Epidermal melanocyte (primary cell): ENCODE measurements around the gene C16orf96.

ENCODE experiments used
- DNase-seq: peaks from one replicate; pipeline ENCODE4 v3.0.0; 2011; ENCODE audit warnings: low spot score; ENCODE audit not compliant: insufficient read length

Gene C16orf96

GRCh38 chr16:4556112-4556511 is at the start of gene C16orf96:
Gene C16orf96 (plus strand): TSS chr16:4556340. CDS start chr16:4556490, 150 bp downstream.
- no peak for DNase-seq

DNA sequence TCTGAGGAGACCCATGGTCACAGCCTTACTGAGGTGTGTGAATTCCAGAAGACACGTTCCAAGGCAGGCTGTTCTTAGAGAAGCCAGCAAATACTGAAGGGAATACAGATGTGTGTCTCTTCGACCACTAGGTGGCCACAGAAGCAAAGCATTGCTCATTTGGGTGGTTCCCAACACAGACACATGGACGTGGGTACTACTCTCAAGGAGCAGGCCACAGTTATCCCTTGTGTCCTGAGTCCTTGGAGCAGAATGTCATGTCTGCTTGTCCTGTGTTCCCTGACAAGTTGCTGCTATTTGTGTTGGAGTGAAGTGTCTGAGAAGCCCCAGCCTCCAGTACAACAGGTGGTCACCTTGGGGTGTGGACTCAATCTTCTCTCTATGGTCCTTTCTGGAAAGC is 49.7 kb upstream of the C16orf96 start:
- DNase-seq, result peak; percentile 75

GRCh38 chr16:4507588-4508345 is 48.4 kb upstream of the C16orf96 start:
- no peak for DNase-seq

- no peak for DNase-seq
Observed at GRCh38 chr16:4508806-4509205, 47.3 kb upstream of the C16orf96 start.

GRCh38 chr16:4509420-4509819 is 46.7 kb upstream of the C16orf96 start:
- DNase-seq, result no peak

DNA sequence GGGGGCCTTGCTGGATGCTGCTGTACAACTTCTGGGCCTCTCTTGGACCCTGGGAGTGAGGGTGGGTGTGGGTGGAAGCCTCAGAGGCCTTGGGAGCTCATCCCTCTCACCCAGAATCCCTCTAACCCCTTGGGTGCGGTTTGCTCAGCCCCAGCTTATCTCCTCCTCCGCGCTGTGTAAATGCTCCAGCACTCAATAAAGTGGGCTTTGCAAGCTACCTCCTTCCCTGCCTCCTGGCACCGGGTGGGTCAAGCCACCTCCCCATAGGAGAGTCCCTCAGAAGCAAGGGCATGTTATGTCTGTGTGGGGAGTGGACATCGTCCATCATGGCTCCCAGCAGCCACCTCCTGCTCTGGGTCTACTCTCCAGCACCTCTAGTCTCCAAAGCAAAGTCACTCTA is 46.0 kb upstream of the C16orf96 start:
- DNase-seq, result no peak

- DNase-seq, result no peak
Observed at GRCh38 chr16:4510747-4511426, 45.3 kb upstream of the C16orf96 start.

- DNase-seq, result no peak
Observed at GRCh38 chr16:4511441-4512082, 44.6 kb upstream of the C16orf96 start.

GRCh38 chr16:4512473-4512872 is 43.7 kb upstream of the C16orf96 start:
- no peak for DNase-seq

DNA sequence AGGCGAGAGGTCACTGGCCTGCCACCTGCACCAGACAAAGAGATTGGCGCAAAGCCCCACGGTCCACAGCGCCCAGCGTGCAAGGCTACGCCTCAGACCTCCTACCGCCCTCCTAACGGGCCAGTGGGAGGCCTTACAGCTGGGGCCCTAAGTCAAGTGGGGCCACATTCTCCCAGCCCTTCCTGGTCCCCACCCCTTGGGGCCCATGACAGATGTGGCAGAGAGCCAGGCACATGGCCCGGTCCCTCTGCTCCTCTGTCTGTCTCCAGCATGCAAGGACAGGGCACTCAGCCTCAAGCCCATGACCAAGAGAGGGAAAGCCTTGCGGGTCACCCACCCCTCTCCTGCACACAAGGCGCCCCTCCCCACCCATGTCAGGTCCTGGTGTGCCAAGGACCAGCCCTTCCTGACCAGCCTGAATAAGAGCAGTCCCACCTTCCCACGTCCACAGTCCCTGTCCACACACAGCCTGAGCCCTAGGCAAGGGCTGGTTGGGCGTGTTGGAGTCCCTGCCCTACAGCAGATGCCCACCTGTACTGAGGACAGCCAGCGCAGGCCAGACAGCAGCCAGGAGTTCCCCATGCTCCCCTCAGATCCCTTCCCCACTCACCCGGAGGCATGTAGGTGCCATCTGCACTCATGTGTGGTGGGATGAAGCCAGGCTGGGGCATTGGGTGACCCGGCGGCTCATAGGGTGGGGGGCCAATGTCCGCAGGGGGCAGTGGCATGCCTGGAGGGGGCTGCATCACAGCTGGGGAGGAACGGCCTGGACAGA is 42.9 kb upstream of the C16orf96 start:
- DNase-seq, result no peak

- DNase-seq, result no peak
Observed at GRCh38 chr16:4513881-4514280, 42.3 kb upstream of the C16orf96 start.

GRCh38 chr16:4514606-4515005 is 41.5 kb upstream of the C16orf96 start:
- no peak for DNase-seq

DNA sequence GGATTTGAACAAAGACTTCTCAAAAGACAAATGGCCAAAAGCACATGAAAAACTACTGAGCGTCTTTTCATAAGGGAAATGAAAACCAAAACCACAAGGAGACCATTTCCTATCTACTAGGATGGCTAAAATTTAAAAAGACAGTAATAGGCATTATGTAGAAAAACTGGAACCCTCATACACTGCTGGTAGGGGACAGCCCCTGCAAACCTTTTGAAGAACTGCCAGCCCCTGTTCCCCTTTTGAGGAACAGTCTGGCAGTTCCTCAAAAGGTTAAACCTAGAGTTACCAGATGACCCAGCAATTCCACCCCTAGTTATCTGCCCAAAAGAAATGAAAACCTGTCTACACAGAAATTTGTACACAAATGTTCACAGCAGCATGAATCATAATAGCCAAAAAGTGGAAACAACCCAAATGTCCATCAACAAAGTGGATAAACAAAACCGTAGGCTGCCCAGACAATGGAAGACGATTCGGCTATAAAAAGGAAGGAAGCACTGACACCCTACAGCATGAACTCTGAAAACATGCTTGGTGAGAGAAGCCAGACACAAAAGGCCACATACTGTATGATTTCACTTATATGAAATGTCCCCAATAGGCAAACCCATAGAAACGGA is 40.4 kb upstream of the C16orf96 start:
- DNase-seq, result peak; percentile 52

DNA sequence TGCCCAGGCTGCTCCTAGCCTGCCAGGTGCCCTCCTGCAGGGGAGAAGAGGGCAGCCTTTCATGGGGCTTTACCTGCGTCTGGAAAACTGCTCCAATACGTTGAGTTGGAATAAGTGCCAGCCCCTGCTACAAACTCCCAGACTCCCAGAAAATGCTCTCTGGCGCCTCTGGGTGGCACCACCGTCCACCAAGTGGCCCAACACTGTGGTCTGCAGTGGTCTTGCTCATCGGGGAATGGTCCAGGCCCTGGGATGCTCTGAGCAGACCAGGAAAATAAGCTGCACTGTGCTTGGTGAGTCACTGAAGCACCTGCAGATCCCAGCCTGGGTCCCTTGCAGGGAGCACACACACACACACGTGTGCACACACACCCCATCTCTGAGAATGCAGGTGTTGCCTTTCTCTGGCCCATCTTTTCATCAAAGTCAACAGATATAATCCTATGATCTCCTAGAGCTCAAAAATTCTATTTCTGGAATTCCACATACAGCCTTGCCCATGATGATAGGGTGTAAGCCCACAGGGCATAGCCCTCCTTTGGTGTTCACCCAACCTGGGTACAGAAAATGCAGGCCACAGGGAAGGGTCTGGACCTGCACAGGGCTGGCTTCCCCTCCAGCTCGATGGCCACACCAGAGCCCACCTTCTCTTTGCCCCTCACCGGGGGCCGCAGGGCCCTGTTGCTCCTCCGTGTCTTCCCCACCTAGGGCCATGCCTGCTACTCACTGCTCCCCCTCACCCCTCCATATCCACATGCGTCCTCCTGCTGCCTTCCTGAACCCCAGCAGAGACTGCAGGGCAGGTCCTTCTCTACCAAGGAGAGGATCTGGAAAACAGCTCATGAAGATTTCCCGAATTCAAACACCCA is 38.1 kb upstream of the C16orf96 start:
- no peak for DNase-seq

DNA sequence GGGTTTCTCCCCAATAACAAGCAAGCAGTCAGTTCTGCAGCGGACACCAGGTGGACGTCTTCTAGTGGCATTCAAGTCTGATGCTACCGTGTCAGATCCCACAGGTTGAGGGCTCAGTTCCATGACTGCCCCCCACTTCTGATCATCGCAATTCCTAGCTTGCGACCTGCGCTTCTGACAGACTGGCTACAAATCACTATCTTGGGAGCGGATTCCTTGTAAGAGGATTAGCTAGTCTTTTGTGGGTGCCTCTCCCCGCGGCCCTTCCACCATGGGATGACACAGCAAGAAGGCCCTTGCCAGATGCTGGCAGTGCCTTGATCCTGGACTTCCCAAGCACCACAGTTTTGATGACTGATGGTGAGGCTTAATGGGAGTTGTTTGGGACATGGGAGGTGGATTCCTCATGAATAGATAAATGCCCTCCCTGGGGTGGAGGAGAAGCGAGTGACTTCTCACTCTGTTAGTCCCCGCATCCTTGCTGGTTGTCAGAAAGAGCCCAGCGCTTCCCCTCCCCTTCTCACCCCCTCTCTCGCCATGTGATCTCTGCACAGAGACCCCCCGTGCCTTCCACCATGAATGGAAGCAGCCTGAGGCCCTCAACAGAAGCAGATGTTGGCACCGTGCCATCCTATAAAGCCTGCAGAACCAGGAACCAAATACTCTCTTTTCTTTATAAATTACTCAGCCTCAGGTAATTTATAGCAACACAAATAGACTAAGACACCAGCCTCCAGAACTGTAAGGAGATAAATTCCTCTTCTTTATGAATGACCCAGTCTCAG is 36.7 kb upstream of the C16orf96 start:
- DNase-seq, result no peak

- no peak for DNase-seq
Observed at GRCh38 chr16:4520913-4521312, 35.2 kb upstream of the C16orf96 start.

DNA sequence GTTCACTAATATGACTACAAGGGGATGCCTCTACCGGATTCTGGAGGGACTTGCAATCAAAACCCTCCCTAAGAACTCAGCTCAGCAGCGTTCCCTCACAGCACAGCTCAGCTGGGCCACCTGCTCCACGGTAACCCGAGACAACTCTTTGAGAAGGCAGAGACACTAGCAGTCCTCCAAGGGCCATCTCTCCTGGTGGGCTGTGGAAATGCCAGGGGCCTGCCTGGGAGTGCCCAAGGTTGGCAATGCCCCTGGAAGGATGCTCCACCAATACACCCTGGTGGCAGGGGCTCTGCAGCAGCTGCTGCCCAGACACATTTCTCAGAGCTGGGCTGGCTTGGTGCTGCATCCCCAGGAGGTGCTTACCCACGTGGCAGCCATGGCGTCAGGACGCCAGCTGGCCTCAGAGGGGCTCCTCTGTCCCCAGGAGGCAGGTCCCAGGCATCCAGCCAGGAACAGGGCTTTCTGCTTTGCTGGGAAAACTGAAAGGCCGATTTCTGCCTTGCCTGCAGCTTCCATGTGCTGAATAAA is 34.0 kb upstream of the C16orf96 start:
- no peak for DNase-seq

DNA sequence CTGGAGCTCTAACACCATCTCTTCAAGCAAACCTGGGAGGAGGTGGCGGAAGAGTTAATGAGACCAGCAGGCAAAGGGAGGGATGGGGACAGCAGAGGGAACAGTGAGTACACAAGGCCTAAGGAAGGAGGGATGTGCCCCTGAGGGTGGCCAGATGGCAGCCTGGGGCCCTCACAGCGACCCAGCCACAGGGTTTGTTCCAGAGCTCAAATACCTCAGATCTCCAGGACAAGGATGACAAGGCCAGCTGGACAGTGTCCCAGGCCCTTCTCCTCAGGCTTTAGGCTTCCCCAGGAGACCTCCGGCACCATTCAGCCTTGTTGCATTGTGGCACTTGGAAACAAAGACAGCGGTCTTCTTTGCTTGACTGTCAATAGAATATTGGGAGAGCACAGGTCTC is 32.5 kb upstream of the C16orf96 start:
- no peak for DNase-seq

- no peak for DNase-seq
Observed at GRCh38 chr16:4524571-4524970, 31.6 kb upstream of the C16orf96 start.
